Lung (tissue), 12 donors: ENCODE results near the gene LMBRD1. TPM values are rescaled to one million over a fixed set of nuclear protein-coding genes. Genes with fewer than 3 reads are reported as not detected.
A peak's percentile ranks its signal among the peaks of the same experiment; 100 is the strongest.

Experiments
- ATAC-seq: fragments of 200-7000 bp; cut with Tn5 transposase; one replicate; pipeline ENCODE4 v1.9.1; 2020; ENCODE audit warnings: moderate number of reproducible peaks; ENCODE audit not compliant: insufficient read depth, low FRiP score
- DNase-seq, 3 donors: peaks; one replicate each; pipeline ENCODE4 v3.0.0-alpha.2; 2013 to 2017
- H3K27ac ChIP-seq, 2 donors: one replicate each; pipeline ENCODE4 v1.5.1; 2013; ENCODE audit warnings: mild to moderate bottlenecking in 2 of 2, moderate library complexity in 2 of 2, control low read depth in 1 of 2, inconsistent platforms in 1 of 2, low read depth in 1 of 2, low read length in 1 of 2
- H3K27me3 ChIP-seq, 3 donors: one replicate each; pipeline ENCODE4 v1.5.1; 2013; ENCODE audit warnings: low read length in 2 of 3; ENCODE audit not compliant: control insufficient read depth in 3 of 3, insufficient read depth in 3 of 3
- H3K36me3 ChIP-seq, 4 donors: one replicate each; pipeline ENCODE4 v1.5.1; 2013; ENCODE audit warnings: low read length in 4 of 4, mild to moderate bottlenecking in 1 of 4, moderate library complexity in 1 of 4; ENCODE audit not compliant: control insufficient read depth in 4 of 4, insufficient read depth in 4 of 4
- H3K4me1 ChIP-seq, 5 donors: one replicate each; pipeline ENCODE4 v1.5.1; 2013; ENCODE audit warnings: low read length in 5 of 5, mild to moderate bottlenecking in 2 of 5, moderate library complexity in 1 of 5; ENCODE audit not compliant: control insufficient read depth in 5 of 5, insufficient read depth in 5 of 5
- H3K4me3 ChIP-seq: one replicate; pipeline ENCODE4 v1.5.1; 2013; ENCODE audit warnings: mild to moderate bottlenecking, control low read depth, moderate library complexity
- H3K9ac ChIP-seq, 2 donors: one replicate each; pipeline ENCODE4 v1.5.1; 2013; ENCODE audit warnings: low read length in 2 of 2, control low read depth in 1 of 2; ENCODE audit not compliant: insufficient read depth in 1 of 2
- H3K9me3 ChIP-seq, 4 donors: one replicate each; pipeline ENCODE4 v1.5.1; 2013; ENCODE audit warnings: low read length in 3 of 4, mild to moderate bottlenecking in 1 of 4, moderate library complexity in 1 of 4; ENCODE audit not compliant: control insufficient read depth in 4 of 4, insufficient read depth in 3 of 4
- CTCF ChIP-seq: IDR thresholded peaks from 2 replicates; pipeline ENCODE4 v1.5.1; 2012; ENCODE audit warnings: mild to moderate bottlenecking; ENCODE audit errors: control extremely low read depth, extremely low read depth
- WGBS, 2 donors: extraction: QIAGEN DNeasy Blood & Tissue Kit; methylation state at CpG; one replicate each; pipeline ENCODE4 v1.1.7; 2013; 5-methylcytosine and 5-hydroxymethylcytosine counted together
- polyA plus RNA-seq, 2 donors: library from polyadenylated mRNA; stranded (reverse); fragments of 200-250 nt; gene quantifications; one replicate each; pipeline ENCODE4 v1.2.1, GENCODE V29; 2013
- total RNA-seq, 2 donors: library from RNA; depleted of rRNA in 1 of 2; stranded (reverse); fragments of >200 nt in 1 of 2; gene quantifications; one replicate each; pipeline ENCODE4 v1.2.1, GENCODE V29; 2014 to 2021
- donor health status: control.
- donor health status: control.
- donor health status: Bipolar disorder and iron deficiency.
- donor health status: healthy.
- donor health status: DM: yes; HTN: yes; CAD: no.

The LMBRD1 gene
- total and polyA plus RNA-seq, 4 donors, result 31.2 to 102 (median 41.8) TPM

- peak; percentile 53 for ATAC-seq
- no peak for DNase-seq
- Histone ChIP-seq H3K36me3 (peaks cover 0 to 5% (median 2%) of the 10 kb centered on the region in 4 donors), H3K9ac (no peak overlapping the region), H3K4me3 (no peak overlapping the region), H3K27ac (no peak overlapping the region), H3K4me1 (peaks cover 0 to 10% (median 0%) of the 10 kb centered on the region in 5 donors), H3K27me3 (no peaks in the 10 kb centered on the region), H3K9me3 (no peaks in the 10 kb centered on the region)
- TF ChIP-seq CTCF, result no peak
- 57 to 64% methylated on average over 2 of the region's 2 CpGs for WGBS, 2 donors
These were observed 16.1 kb downstream of the LMBRD1 start for GRCh38 chr6:69780585-69781178.

GRCh38 chr6:69775941-69776340, 20.9 kb downstream of the LMBRD1 start:
- Histone ChIP-seq H3K27ac (no peak overlapping the region), H3K9ac (no peak overlapping the region), H3K36me3 (peaks cover 3 to 8% (median 5%) of the 10 kb centered on the region in 4 donors), H3K27me3 (no peaks in the 10 kb centered on the region), H3K4me3 (no peak overlapping the region), H3K4me1 (peaks cover 0 to 5% (median 0%) of the 10 kb centered on the region in 5 donors), H3K9me3 (no peaks in the 10 kb centered on the region)
- DNase-seq (no peak), ATAC-seq (no peak)
- TF ChIP-seq CTCF, result no peak

- WGBS, 2 donors, result 93 to 98% methylated on average over 1 of the region's 1 CpG
- Histone ChIP-seq H3K9me3 (no peaks in the 10 kb centered on the region), H3K27ac (no peak overlapping the region), H3K27me3 (no peaks in the 10 kb centered on the region), H3K9ac (no peak overlapping the region), H3K4me1 (peaks cover 0 to 5% (median 0%) of the 10 kb centered on the region in 5 donors), H3K4me3 (no peak overlapping the region), H3K36me3 (peaks cover 3 to 8% (median 5%) of the 10 kb centered on the region in 4 donors)
- no peak for DNase-seq
- ATAC-seq, result no peak
- no peak for TF ChIP-seq CTCF
These were observed 21.3 kb downstream of the LMBRD1 start for GRCh38 chr6:69775585-69775849.
